ENCODE data around the gene HBD. TPM values are rescaled to one million over a fixed set of nuclear protein-coding genes. Genes with fewer than 3 reads are reported as not detected.

Gene HBD
- total and polyA plus RNA-seq, 9 of the 15 experiments (the other 6 are each of a cell fraction or from before 2014, with no cell fraction given): 11.8 to 169 (median 36.0) TPM

- TF ChIP-seq ZBTB49 (CRISPR knock-in tag; IDR thresholded peaks at IDR 0.05; ENCODE audit: borderline replicate concordance) (no peak), MYBL2 (IDR thresholded peaks at IDR 0.05; ENCODE audit: low read depth) (no peak), MYBL2 (CRISPR knock-in tag; IDR thresholded peaks at IDR 0.05; ENCODE audit: borderline replicate concordance) (no peak), CREB1 (IDR thresholded peaks at IDR 0.05) (no peak), CREB1 (CRISPR knock-in tag; IDR thresholded peaks at IDR 0.05) (no peak), U2AF2 (optimal IDR thresholded peaks at IDR 0.05; ENCODE audit: low read depth, low read length) (no peak), JUND (IDR thresholded peaks at IDR 0.05; ENCODE audit: borderline replicate concordance, low read depth, low read length) (no peak; the same call in 1 of the 2 replicates), JUND (tag; IDR thresholded peaks at IDR 0.05; ENCODE audit: borderline replicate concordance, low read depth, low read length) (peak; percentile 62), CUX1 (CRISPR knock-in tag; IDR thresholded peaks at IDR 0.05) (no peak), MLX (CRISPR knock-in tag; conservative IDR thresholded peaks at IDR 0.05) (no peak), KDM4B (IDR thresholded peaks at IDR 0.05; ENCODE audit: borderline replicate concordance in 2 of 2, low read depth in 1 of 2) (no peak), ZNF592 (IDR thresholded peaks at IDR 0.05) (peak; percentile 83), NCOR1 (IDR thresholded peaks at IDR 0.05) (no peak), PPARD (CRISPR knock-in tag; IDR thresholded peaks at IDR 0.05) (no peak), ZNF253 (CRISPR knock-in tag; conservative IDR thresholded peaks at IDR 0.05) (no peak)
Measured at GRCh38 chr11:5274395-5274794, 40.1 kb upstream of the HBD start (continued).

Data from K562 (cell line).